CD4-positive, alpha-beta T cell treated with Interleukin-1 beta for 1 hour (primary cell): ENCODE results near the gene SUPT7L.
"Not testable (repeated sequence)": the region's sequence is repeated elsewhere in the genome, so short reads cannot be mapped to it uniquely, and the experiment has no call there.

Experiments
- DNase-seq, 2 donors: peaks; one replicate each; pipeline ENCODE4 v3.0.0-alpha.2; 2020 to 2022

The SUPT7L gene

DNA sequence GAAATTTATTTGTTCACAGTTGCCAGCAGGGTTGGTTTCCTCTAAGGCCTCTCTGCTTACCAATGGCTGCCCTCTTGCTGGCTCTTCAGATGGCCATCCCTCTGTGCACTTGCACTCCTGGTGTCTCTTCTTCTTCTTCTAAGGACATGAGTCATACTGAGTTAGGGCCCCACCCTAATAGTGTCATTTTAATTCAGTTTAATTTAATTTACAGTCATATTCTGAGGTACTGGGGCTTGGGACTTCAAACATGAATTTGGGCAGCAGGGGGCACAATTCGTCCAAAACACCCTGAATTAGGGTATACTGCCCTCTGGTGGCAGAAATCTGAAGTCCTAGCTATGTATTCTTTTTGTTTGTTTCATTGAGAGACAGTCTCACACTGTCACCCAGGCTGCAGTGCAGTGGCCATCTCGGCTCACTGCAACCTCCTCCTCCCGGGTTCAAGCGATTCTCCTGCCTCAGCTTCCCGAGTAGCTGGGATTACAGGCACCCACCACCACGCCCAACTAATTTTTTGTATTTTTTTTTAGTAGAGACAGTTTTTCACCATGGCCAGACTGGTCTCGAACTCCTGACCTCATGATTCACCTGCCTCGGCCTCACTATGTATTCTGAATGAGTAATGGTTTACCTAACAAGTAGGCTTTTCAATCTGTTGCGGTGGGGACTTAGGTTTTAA, 20.1 kb upstream of the SUPT7L start:
- peak; percentile 82 to 94 for DNase-seq

DNA sequence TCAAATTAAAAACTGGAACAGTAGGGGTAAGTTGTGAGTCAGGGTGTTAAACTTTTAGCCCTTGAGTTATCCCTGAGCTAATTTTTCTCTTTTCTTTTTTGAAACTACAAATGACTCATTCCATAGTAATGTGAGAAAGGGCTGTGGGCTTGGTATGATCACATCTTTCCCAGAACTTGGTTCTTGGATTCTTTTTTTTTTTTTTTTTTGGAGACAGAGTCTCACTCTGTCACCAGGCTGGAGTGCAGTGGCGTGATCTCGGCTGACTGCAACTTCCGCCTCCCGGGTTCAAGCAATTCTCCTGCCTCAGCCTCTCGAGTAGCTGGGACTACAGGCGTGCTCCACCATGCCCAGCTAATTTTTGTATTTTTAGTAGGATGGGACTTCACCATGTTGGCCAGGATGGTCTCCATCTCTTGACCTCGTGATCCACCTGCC, 18.9 kb upstream of the SUPT7L start:
- not testable (repeated sequence) for DNase-seq

DNA sequence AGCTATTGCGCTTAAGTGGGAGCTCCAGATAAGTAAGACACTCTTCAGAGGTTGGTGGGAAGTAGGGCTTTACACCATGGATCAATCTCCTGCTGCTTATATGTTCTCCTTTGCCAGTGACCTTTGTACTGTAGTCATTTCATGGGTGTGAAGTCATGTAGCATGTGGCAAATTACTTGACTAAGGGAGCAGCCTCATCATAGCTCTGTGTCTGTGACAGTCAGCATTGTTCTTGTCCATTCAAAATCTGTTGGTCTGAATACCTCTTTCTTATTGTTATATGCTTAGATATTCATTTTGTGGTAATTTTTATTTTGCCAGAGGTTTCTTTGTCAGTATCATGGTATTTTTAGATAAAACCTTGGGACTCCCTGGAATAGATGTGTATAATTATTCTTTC, 18.4 kb upstream of the SUPT7L start:
- DNase-seq, result no peak

DNA sequence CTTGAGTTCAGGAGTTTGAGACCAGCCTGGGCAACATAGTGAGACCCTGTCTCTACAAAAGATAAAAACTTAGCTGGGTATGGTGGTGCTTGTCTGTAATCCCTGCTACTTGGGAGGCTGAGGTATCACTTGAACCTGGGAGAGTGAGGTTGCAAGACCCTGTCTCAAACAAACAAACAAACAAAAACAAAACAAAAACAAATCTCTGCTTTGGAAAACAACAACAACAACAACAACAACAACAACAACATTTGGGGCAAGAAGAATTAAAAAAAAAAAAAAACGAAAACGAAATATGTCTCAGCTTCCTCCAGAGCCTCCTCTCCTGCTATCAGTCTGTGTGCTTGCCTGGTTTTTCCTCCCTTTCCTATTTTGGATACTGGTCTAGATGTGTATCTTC, 17.2 kb upstream of the SUPT7L start:
- DNase-seq, result no peak

DNA sequence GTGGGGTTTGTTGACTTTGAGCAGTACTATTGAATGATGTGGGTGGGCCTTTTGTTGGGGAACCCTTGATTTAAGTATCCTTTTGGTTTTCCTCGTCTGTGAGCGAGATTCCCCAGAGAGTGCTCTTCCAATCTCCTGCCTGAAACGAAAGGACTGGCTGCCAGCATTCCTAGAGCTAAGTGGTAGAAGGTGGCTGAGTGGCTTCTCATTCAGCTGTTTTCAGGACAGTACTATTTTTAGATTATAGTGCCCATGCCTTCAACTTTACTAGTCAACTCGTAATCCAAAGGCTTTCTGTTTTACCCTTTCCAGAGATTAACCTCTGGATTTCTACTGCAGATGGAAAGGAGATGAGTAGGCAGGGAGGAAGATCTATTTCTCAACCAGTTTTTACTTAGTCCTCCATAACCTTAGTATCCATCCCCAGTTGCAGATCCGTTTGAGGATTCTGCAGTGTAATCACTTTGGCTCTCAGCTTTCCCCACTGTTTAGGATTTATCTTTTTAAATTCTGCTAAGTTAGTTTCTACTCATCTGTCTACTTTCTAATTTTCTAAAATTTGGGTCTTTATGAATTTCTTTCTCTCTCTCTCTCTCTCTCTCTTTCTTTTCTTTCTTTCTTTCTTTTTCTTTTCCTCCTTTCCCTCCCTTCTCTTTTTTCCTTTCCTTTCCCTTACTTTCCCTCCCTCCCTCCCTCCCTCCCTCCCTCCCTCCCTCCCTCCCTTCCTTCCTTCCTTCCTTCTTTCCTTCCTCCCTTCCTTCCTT, 9.5 kb upstream of the SUPT7L start:
- DNase-seq, result no peak

DNA sequence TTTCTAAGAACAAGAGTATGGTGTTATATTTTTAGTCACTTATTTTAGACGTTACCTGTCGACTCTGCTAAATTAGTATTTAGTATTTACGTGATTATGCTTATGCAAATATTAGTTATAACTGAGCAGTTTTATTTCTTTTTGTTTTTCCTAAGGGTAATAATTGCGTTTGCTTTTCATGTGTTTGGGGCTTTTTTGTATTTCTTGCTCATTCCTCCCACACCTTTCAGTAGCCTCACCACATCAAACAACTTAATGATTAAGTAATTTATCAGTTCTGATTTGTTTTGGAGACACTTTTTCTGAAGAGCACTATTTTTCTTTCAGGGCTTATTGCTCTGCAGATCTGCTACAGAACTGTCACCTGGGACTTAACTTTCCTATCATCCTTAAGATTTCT, 7.8 kb upstream of the SUPT7L start:
- no peak for DNase-seq

DNA sequence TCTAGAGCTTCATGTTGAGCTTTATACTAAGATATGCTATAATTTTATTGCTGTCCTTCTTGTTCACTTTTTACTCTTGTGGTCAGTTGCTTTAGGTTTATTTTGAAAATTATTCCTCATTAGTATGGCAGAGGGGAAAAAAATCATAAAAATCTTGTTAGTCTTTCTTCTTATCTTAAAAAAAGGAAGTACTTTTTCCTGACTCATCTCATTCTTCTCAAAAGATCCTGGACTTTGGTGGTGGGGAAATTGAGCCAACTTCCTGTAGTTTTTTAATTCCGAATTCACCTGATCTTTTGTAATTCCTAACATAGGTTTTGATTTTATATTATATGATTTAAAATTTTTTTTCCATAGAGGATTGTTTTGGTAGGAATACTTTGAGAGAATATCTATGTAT, 4.0 kb upstream of the SUPT7L start:
- DNase-seq, result no peak

DNA sequence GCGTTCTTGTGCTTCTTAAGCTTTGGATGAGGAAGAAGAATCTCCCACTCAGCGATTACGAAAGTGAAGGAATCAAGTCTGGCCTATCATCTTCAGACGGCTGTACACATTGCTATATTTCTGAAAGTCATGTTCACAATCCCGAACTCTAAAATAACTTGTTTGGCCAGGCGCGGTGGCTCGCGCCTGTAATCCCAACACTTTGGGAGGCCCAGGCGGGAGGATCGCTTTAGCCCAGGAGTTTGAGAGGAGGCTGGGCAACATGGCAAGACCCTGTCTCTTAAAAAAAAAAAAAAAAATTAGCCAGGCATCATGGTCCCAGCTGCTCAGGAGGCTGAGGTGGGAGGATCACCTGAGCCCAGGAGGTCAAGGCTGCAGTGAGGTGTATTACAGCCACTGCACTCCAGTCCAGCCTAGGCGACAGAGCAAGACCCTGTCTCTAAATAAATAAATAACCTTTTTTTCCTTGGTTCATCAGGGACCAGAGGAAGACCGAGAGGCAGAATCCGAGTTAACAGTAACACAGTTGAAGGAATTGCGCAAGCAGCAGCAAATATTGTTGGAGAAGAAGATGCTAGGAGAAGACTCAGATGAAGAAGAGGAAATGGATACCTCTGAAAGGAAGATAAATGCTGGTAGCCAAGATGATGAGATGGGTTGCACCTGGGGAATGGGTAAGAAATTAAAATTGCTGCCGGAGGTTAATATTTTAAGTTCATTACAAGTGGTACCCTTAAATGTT, 1.4 kb upstream of the SUPT7L start:
- DNase-seq, result no peak

DNA sequence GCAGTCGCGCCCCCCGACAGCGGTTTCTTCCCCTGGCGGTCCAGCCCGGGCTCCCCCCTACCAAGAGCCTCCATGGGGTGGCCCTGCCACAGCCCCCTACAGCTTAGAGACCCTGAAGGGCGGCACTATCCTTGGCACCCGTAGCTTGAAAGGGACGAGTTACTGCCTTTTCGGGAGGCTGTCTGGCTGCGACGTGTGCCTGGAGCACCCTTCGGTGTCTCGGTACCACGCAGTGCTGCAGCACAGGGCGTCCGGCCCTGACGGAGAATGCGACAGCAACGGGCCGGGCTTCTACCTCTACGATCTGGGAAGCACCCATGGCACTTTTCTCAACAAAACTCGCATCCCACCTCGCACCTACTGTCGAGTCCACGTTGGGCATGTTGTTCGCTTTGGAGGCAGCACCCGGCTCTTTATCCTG, 750 bp upstream of the SUPT7L start:
- DNase-seq, result no peak

DNA sequence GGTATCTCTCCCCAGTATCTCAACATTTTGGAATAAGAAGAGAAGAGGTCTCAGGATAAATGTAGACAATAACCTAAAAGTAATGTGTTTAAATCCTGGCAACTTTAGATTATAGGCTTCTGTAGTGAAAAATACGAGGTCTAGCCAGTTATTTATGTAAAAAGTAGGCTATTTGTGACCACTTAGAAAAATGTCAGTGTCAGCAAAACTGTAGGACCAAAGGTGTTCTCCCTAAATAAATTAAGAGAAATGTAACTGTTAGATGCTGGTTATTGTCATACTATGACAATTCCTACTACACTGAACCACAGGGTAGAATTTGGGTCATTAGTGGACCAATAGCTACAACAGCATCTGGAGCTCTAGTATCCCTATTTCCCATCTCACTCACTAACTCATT, 2.0 kb downstream of the SUPT7L start:
- no peak for DNase-seq

DNA sequence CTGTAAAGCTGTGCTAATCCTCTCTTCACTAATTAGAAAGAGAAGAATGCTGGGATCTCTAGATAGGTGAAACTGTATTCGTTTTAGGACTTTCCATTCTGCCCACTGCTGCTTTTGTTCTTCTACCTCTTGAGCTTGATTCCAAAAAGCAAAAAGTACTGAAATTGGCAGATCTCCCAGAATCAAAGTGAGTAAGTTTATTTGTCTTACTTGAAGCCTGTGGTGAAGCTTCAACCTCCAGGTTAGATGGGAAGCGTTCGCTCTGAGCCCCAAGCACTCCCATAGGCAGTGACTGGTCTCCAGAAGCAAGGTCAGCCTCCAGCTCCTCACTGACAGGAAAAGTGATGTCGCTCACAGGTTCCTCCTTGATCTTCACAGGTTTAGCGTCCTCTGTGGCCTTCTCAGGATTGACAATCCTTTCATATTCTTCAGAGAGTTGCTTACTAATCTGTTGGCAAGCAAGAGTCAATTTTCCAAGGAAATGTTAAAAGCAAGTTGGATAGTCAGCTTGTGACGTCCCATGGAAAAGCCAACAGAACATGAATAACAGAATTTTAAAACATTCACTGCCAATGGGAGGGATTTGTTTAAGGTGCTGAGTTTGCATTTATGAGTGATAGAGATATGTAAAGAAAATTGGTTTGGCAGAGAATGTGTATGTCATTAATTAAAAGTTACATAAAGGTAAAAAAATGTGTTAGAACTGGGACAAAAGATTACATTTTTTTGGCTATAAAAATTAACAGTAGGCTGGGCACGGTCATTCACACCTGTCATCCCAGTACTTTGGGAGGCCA, 8.1 kb downstream of the SUPT7L start:
- DNase-seq, result no peak

DNA sequence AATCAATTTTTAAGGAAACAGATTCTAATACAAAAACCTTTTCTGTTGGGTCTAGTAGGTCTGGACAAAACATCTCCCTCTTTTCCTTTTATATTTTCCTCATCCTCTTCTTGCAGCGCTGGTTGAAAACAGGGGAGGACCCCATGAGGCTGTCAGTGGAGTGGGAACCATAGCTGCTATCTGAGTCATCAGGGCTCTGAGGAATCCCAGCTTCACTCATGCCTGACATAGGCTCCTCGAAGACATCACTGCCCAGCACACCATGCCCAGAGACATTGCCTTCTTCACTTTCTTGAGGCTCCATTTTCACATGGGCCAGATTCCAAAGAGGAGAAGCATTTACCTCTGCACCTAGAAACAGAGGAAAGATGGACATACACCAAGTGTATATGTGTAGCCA, 10.0 kb downstream of the SUPT7L start:
- DNase-seq, result no peak

DNA sequence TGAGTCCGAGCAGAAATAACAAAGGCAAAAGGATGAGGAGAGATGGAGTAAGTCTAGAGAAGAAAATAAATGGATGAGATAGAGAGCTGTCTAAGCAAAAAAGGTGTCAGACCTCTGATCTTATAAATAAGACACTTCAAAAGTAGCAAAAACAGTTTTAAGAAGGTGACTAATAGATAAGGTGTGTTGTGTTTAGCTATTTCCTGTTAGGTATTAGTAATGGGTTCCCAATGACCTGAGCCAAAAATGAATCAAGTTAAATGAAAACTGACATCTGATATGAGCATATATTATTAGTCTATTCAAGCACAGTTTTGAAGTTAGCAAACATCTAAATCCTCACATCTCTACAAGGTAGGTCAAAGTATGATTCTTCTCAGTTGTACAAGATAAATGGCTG, 10.6 kb downstream of the SUPT7L start:
- no peak for DNase-seq

DNA sequence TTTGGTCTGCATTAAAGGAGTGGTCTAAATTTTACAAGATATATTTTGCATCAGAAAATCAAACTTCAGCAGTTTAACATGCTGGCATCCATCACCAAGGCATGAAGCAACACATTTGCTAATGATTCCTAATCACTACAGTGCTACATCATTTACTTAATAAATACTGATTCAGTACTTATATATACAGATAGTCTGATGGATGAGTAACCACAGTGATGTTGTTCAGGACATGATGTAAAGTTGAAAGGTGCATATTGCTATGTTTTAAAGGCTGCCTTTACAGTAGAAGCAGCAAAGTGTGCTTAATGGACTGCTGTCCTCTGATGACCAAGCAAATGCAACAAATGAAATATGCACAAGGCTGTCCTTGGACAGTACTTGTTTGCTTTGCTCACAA, 11.1 kb downstream of the SUPT7L start:
- DNase-seq, result no peak

DNA sequence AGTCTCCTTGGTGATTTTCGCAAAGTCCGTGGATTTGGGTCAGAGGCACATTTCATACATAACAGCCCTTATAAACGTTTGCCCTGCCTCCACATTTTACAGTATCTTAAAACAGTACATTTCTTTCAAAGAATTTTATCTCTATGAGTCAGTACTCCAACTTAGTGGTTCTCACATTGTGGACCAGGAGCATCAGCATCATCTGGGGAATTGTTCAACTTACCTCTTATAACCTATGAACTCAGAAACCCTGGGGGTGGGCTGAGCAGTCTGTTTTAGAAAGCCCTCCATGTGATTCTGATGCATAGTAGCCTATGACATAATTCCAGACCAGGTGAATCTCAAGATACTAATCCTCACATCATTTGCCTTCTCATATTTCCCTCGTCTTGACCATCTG, 12.4 kb downstream of the SUPT7L start:
- DNase-seq, result no peak

DNA sequence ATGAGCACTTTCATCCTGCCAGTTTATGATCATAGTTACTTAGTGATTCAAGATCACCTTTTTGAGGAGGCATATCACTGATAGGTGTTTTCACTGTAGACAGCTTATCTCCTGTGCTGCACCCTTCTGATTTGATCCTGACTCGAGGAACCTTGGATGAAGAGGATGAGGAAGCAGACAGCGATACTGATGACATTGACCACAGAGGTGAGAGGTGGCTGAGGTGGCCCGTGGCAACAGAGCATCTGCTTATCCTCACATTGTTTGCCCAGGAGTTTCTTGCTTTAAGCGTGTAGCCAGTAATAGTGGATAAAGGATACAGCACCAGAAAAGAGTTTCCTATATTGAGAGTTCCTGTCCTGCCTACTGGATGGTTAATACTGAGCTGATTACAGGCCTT, 15.7 kb downstream of the SUPT7L start:
- DNase-seq, result no peak

DNA sequence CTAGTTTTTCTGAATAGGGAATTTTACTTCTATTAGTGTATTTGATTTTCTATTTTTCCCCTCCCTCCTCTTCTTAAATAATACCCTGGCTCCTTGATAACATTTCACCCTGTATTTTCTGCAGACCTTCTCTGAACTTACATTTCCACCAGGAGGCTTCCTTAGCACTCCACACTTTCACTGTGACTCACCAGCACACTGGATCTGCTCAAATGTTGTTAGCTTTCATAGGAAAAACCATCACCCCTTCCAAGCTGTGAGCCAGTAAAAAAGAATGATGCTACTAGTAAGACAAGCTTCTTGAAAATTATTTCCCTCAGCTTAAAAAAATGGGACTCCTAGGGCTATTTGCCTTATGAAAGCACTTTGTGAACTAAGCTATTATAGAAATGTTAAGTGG, 16.1 kb downstream of the SUPT7L start:
- no peak for DNase-seq

DNA sequence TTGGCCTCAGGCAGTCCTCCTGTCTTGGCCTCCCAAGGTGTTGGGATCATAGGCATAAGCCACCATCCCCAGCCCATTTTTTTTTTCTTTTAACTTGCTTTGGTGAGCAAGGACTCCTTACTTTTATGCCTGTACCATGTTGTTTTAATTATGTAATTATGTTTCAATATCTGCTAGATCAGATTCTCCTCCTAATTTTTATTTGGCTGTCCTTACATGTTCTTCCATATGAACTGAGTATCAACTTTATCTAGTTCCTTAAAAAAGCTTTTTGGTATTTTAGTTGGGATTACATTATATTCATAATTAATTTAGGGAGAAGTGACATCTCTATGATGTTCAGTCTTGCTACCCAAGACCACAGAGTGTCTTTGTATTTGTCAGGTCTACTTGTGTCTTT, 18.2 kb downstream of the SUPT7L start:
- no peak for DNase-seq

DNA sequence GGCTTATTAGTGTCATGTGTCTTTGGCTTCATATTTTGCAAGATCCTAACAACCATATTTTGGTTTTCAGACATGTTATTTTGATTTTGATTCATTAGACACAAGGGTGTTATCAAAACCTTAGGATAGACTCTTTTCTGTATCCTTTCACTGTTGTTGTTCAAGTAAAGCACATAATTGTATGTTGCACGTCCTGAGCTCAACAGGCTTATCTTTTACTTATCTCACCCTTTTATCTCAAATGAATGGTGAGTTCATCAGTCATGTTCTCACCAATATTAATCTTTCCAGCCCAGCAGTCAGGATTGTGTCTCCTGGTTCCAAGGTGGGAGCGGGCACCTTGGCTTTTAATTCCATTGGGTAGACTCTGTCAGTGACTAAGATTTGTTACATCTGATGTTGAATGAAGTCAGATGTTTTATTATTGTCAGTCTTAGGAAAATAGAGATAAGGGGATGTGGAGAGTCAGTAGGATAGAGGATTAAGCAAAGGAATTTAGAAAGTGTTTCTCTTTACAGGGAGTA, 22.6 kb downstream of the SUPT7L start:
- DNase-seq, result no peak

DNA sequence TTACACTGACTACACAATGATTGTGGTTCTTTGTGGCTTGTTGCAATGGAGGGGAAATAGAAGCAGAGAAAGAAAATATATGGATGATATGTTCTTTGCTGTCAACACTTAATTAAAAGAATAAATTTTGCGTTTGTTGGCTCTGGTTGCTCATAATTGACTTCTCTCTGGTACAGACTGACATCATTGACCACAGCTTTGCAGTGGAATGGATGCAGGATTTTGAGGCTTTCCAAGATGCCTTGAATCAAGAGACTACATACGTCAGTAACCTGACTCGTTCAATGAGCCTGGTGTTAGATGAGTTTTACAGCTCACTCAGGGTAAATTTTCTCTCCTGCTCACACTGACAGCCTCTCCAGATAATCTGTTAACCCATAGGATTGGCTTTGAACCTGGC, 24.7 kb downstream of the SUPT7L start:
- no peak for DNase-seq

DNA sequence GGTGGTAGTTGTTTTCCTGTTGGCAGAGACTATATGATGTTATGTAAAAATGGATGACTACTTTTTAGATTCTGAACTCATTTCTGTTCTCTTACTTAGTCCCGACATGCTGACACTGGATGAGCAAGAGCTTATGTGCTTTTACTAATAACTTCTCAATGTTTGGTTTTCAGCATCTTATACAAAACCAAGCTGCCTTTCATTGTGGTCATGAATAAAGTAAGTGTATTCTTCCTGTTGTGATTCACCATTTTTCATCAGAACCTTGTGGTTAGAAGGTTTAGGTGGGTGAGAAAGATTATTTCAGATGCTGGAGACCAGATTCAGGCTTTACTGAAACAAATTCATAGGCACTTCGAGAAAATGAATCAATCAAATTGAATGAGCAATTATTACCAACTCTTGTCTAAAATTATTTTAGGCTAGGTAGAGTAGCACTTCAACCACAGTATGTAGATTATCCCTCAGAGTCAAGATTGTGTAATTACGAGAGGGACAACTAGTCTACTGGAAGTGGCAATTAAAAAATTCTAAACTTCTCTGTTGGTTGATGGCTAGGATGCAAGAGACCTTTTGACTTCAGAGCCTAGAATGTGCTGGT, 25.3 kb downstream of the SUPT7L start:
- DNase-seq, result peak in 1 of 2 donors; percentile 15

DNA sequence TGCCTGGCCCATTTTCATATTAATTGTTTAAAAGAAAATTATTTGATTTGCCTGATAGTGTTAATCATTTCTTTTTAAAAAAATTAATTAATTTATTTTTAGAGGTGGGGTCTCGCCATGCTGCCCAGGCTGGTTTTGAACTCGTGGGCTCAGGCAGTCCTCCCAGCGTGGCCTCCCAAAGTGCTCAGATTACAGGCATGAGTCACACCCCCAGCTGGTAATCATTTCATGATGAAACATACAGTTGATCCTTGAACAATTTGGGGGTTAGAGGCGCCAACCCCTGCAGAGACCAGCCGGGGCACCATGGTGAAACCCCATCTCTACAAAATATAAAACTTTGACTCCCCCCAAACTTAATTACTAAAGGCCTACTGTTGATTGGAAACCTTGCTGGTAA, 26.6 kb downstream of the SUPT7L start:
- no peak for DNase-seq
